Stimulated activated CD4-positive, alpha-beta T cell treated with anti-CD3 and anti-CD28 coated beads, Interleukin-15, amount 100 ng/mL, for 48 hours (primary cell): Measurements from ENCODE around the gene PRELID1.
A peak's percentile ranks its signal among the peaks of the same experiment; 100 is the strongest.
"Not testable (repeated sequence)": the region's sequence is repeated elsewhere in the genome, so short reads cannot be mapped to it uniquely, and the experiment has no call there.

Experiments used
- DNase-seq, 2 donors: peaks; one replicate each; pipeline ENCODE4 v3.0.0-alpha.2; 2020; ENCODE audit warnings: low read depth in 2 of 2

PRELID1 gene

GRCh38 chr5:177300236-177300880 lies 3.2 kb upstream of the PRELID1 start:
- no peak for DNase-seq

GRCh38 chr5:177300951-177301350 lies 2.6 kb upstream of the PRELID1 start:
- DNase-seq = no peak

- no peak for DNase-seq
Observed at GRCh38 chr5:177301503-177302165, 2.0 kb upstream of the PRELID1 start.

GRCh38 chr5:177302354-177303110 lies 1.1 kb upstream of the PRELID1 start:
- DNase-seq = no peak

- DNase-seq = no peak
Observed at GRCh38 chr5:177303925-177304391, 359 bp downstream of the PRELID1 start.

GRCh38 chr5:177304392-177305119 lies 957 bp downstream of the PRELID1 start:
- DNase-seq = no peak

GRCh38 chr5:177306103-177306640 lies 2.6 kb downstream of the PRELID1 start:
- DNase-seq = not testable (repeated sequence)

GRCh38 chr5:177306674-177307543 lies 3.3 kb downstream of the PRELID1 start:
- DNase-seq = no peak

GRCh38 chr5:177307544-177308363 lies 4.2 kb downstream of the PRELID1 start:
- no peak for DNase-seq

- no peak for DNase-seq
Observed at GRCh38 chr5:177308740-177309139, 5.1 kb downstream of the PRELID1 start.

- DNase-seq = peak; percentile 53 to 65
Observed at GRCh38 chr5:177309351-177310191, 6.0 kb downstream of the PRELID1 start.

- no peak for DNase-seq
Observed at GRCh38 chr5:177310332-177310731, 6.7 kb downstream of the PRELID1 start.

GRCh38 chr5:177310757-177311391 lies 7.3 kb downstream of the PRELID1 start:
- no peak for DNase-seq

- DNase-seq = no peak
Observed at GRCh38 chr5:177311392-177311722, 7.8 kb downstream of the PRELID1 start.

GRCh38 chr5:177311723-177312648 lies 8.4 kb downstream of the PRELID1 start, which contains the start of gene MXD3:
Gene MXD3, minus strand, starts transcription at chr5:177311898. Its CDS starts 68 bp downstream, at chr5:177311830.
- DNase-seq = peak; percentile 98 to 99

- DNase-seq = peak in 1 of 2 donors; percentile 52
Observed at GRCh38 chr5:177312649-177313181, 9.1 kb downstream of the PRELID1 start.
